ENCODE measurements around the gene TRPM1.
A peak's percentile ranks its signal among the peaks of the same experiment; 100 is the strongest.

The TRPM1 gene

GRCh38 chr15:31101262-31102038, at the start of gene TRPM1:
Gene TRPM1 (minus strand): TSS chr15:31101725. CDS start chr15:31081355, 20,370 bp downstream.
- no peak for DNase-seq (ENCODE audit: low read depth)

GRCh38 chr15:31150732-31151231, 49.3 kb upstream of the TRPM1 start:
- DNase-seq (ENCODE audit: low read depth) = no peak

- no peak for DNase-seq (ENCODE audit: low read depth)
These were observed 48.5 kb upstream of the TRPM1 start for GRCh38 chr15:31149987-31150386.

- DNase-seq (ENCODE audit: low read depth) = no peak
These were observed 47.6 kb upstream of the TRPM1 start for GRCh38 chr15:31149088-31149505.

GRCh38 chr15:31148297-31149087, 47.0 kb upstream of the TRPM1 start:
- DNase-seq (ENCODE audit: low read depth) = no peak

GRCh38 chr15:31147944-31148296, 46.4 kb upstream of the TRPM1 start:
- DNase-seq (ENCODE audit: low read depth) = no peak

GRCh38 chr15:31147456-31147855, 45.9 kb upstream of the TRPM1 start:
- no peak for DNase-seq (ENCODE audit: low read depth)

GRCh38 chr15:31145271-31145911, 43.9 kb upstream of the TRPM1 start:
- DNase-seq (ENCODE audit: low read depth) = no peak

- DNase-seq (ENCODE audit: low read depth) = no peak
These were observed 40.3 kb upstream of the TRPM1 start for GRCh38 chr15:31141792-31142191.

GRCh38 chr15:31136607-31137328, 35.2 kb upstream of the TRPM1 start:
- no peak for DNase-seq (ENCODE audit: low read depth)

GRCh38 chr15:31136016-31136415, 34.5 kb upstream of the TRPM1 start:
- no peak for DNase-seq (ENCODE audit: low read depth)

- no peak for DNase-seq (ENCODE audit: low read depth)
These were observed 34.0 kb upstream of the TRPM1 start for GRCh38 chr15:31135523-31135922.

GRCh38 chr15:31133890-31134289, 32.4 kb upstream of the TRPM1 start:
- DNase-seq (ENCODE audit: low read depth) = no peak

GRCh38 chr15:31131853-31132375, 30.4 kb upstream of the TRPM1 start:
- DNase-seq (ENCODE audit: low read depth) = no peak

GRCh38 chr15:31130576-31131237, 29.2 kb upstream of the TRPM1 start:
- no peak for DNase-seq (ENCODE audit: low read depth)

- no peak for DNase-seq (ENCODE audit: low read depth)
These were observed 28.3 kb upstream of the TRPM1 start for GRCh38 chr15:31129769-31130303.

- DNase-seq (ENCODE audit: low read depth) = peak; percentile 69
These were observed 27.6 kb upstream of the TRPM1 start for GRCh38 chr15:31128919-31129768.

GRCh38 chr15:31128477-31128876, 27.0 kb upstream of the TRPM1 start:
- no peak for DNase-seq (ENCODE audit: low read depth)

- DNase-seq (ENCODE audit: low read depth) = no peak
These were observed 26.2 kb upstream of the TRPM1 start for GRCh38 chr15:31127596-31128261.

All from activated gamma-delta T cell treated with anti-CD3 and anti-CD28 coated beads, Interleukin-2, amount 50 U/mL, for 16 hours (primary cell).